GM12872 (cell line): ENCODE results near the gene USB1.

ENCODE experiments used
- TF ChIP-seq, protein P1 (sequence below): IDR thresholded peaks from 3 replicates; pipeline ENCODE4 v1.5.1; 2011; ENCODE audit warnings: low read depth, mild to moderate bottlenecking, low read length, moderate library complexity; ENCODE audit not compliant: insufficient read depth

Gene USB1

GRCh38 chr16:57957673-57958392, 43.4 kb upstream of the USB1 start:
- TF ChIP-seq, protein P1, sequence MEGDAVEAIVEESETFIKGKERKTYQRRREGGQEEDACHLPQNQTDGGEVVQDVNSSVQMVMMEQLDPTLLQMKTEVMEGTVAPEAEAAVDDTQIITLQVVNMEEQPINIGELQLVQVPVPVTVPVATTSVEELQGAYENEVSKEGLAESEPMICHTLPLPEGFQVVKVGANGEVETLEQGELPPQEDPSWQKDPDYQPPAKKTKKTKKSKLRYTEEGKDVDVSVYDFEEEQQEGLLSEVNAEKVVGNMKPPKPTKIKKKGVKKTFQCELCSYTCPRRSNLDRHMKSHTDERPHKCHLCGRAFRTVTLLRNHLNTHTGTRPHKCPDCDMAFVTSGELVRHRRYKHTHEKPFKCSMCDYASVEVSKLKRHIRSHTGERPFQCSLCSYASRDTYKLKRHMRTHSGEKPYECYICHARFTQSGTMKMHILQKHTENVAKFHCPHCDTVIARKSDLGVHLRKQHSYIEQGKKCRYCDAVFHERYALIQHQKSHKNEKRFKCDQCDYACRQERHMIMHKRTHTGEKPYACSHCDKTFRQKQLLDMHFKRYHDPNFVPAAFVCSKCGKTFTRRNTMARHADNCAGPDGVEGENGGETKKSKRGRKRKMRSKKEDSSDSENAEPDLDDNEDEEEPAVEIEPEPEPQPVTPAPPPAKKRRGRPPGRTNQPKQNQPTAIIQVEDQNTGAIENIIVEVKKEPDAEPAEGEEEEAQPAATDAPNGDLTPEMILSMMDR = no peak

- TF ChIP-seq, protein P1 = no peak
Observed at GRCh38 chr16:57958544-57958943, 42.7 kb upstream of the USB1 start.

- TF ChIP-seq, protein P1 = no peak
Observed at GRCh38 chr16:57959121-57959520, 42.1 kb upstream of the USB1 start.

- TF ChIP-seq, protein P1 = no peak
Observed at GRCh38 chr16:57959804-57960203, 41.4 kb upstream of the USB1 start.

DNA sequence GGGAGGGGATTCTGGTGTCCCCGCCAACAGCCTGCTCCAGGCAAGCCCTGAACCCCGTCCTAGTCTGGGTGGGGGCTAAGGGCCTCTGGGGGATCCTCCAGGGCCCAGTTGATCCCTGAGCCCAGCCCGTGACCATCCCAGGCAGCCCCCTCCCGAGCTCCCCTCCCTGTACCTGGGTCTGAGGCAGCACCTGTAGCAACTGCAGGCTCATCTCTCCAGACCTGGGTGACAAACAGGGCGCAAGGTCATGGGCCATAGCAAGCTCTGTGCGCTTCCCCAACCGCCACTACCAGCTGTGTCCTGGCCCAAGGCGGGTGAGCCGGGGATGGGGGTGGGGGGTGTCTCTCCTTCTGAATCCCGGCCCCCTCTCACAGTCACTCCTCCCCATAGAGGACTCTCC, 40.9 kb upstream of the USB1 start:
- TF ChIP-seq, protein P1 = no peak

- TF ChIP-seq, protein P1 = no peak
Observed at GRCh38 chr16:57960826-57961472, 40.3 kb upstream of the USB1 start.

- TF ChIP-seq, protein P1 = no peak
Observed at GRCh38 chr16:57961538-57961937, 39.7 kb upstream of the USB1 start.
